IMR-90 (cell line): ENCODE data around the gene LRRC4C. TPM values are rescaled to one million over a fixed set of nuclear protein-coding genes. Genes with fewer than 3 reads are reported as not detected.

ENCODE experiments used
- ATAC-seq: fragments of 200-7000 bp; cut with Tn5 transposase; 2 replicates; pipeline ENCODE4 v1.9.1; 2020; ENCODE audit warnings: low read depth, mild to moderate bottlenecking, moderate library complexity
- BruUV-seq: library from RNA; stranded (reverse); fragments of 400-500 nt; replicated peaks from 2 replicates; lab custom pipeline; 2021; lab: Mats Ljungman, UMichigan
- CTCF ChIA-PET: fragments of 300-600 bp; formaldehyde crosslinking; extraction: SDS; loops from one replicate; lab custom pipeline; 2021; ENCODE audit warnings: antibody characterized with exemption; lab: Yijun Ruan, JAX
- POLR2A ChIA-PET: fragments of 300-600 bp; sonication (Branson Sonifier 250); formaldehyde crosslinking; loops from one replicate; lab custom pipeline; 2022; ENCODE audit warnings: antibody characterized with exemption; ENCODE audit not compliant: unreplicated experiment; lab: Charles Lee
- DNase-seq: peaks from one replicate; pipeline ENCODE4 v3.0.0; 2013
- H2AFZ ChIP-seq: replicated peaks from 2 replicates; pipeline ENCODE3; 2013; ENCODE audit warnings: low read length, mild to moderate bottlenecking; ENCODE audit not compliant: poor library complexity
- H2AK5ac ChIP-seq: 2 replicates; pipeline ENCODE4 v1.6.1; 2013; ENCODE audit warnings: low read depth, low read length, inconsistent platforms
- H2AK9ac ChIP-seq: replicated peaks from 2 replicates; pipeline ENCODE3; 2013; ENCODE audit warnings: mild to moderate bottlenecking, low read depth, low read length, moderate library complexity; ENCODE audit not compliant: poor library complexity
- H2BK120ac ChIP-seq: 2 replicates; pipeline ENCODE4 v1.6.1; 2013; ENCODE audit warnings: low read depth, low read length, inconsistent platforms
- H2BK15ac ChIP-seq: 3 replicates; pipeline ENCODE4 v1.6.1; 2013; ENCODE audit warnings: low read depth, low read length, inconsistent platforms
- H2BK20ac ChIP-seq: 2 replicates; pipeline ENCODE4 v1.6.1; 2013; ENCODE audit warnings: low read depth, mild to moderate bottlenecking, inconsistent platforms, low read length, moderate library complexity
- H2BK5ac ChIP-seq: 2 replicates; pipeline ENCODE4 v1.6.1; 2013; ENCODE audit warnings: mild to moderate bottlenecking, low read depth, low read length, inconsistent platforms; ENCODE audit not compliant: poor library complexity, severe bottlenecking
- H3K14ac ChIP-seq: replicated peaks from 2 replicates; pipeline ENCODE4 v1.6.1; 2013; ENCODE audit warnings: low read depth, low read length, inconsistent platforms
- H3K18ac ChIP-seq: 2 replicates; pipeline ENCODE4 v1.6.1; 2013; ENCODE audit warnings: low read depth, low read length, control low read depth
- H3K23ac ChIP-seq: 2 replicates; pipeline ENCODE4 v1.6.1; 2013; ENCODE audit warnings: low read depth, low read length, inconsistent platforms
- H3K27ac ChIP-seq: 2 replicates; pipeline ENCODE4 v1.5.1; 2013; ENCODE audit warnings: mild to moderate bottlenecking, control low read depth, low read length; ENCODE audit not compliant: insufficient read depth
- H3K27me3 ChIP-seq: 2 replicates; pipeline ENCODE4 v1.6.1; 2013; ENCODE audit warnings: low read length; ENCODE audit not compliant: control insufficient read depth, insufficient read depth
- H3K36me3 ChIP-seq: 2 replicates; pipeline ENCODE4 v1.6.1; 2013; ENCODE audit warnings: low read length, mixed read lengths; ENCODE audit not compliant: control insufficient read depth, insufficient read depth
- H3K4ac ChIP-seq: 2 replicates; pipeline ENCODE4 v1.6.1; 2013; ENCODE audit warnings: low read depth, low read length, inconsistent platforms
- H3K4me1 ChIP-seq: 2 replicates; pipeline ENCODE4 v1.6.1; 2013; ENCODE audit warnings: low read length, mixed read lengths; ENCODE audit not compliant: control insufficient read depth, insufficient read depth
- H3K4me2 ChIP-seq: 2 replicates; pipeline ENCODE4 v1.6.1; 2013; ENCODE audit warnings: low read depth, mild to moderate bottlenecking, control low read depth, low read length, moderate library complexity
- H3K4me3 ChIP-seq: 2 replicates; pipeline ENCODE4 v1.5.1; 2013; ENCODE audit warnings: low read depth, mild to moderate bottlenecking, control low read depth, low read length, moderate library complexity; ENCODE audit not compliant: insufficient read depth
- H3K56ac ChIP-seq: 2 replicates; pipeline ENCODE4 v1.6.1; 2013; ENCODE audit warnings: low read length, inconsistent platforms; ENCODE audit not compliant: insufficient read depth; ENCODE audit errors: extremely low read depth
- H3K79me1 ChIP-seq, 2 experiments: 2 replicates each; pipeline ENCODE4 v1.6.1; 2013; ENCODE audit warnings: low read length in 2 of 2, inconsistent platforms in 1 of 2, low read depth in 1 of 2
- H3K9ac ChIP-seq: 2 replicates; pipeline ENCODE4 v1.6.1; 2013; ENCODE audit warnings: low read depth, low read length, control low read depth
- H3K9me1 ChIP-seq: 2 replicates; pipeline ENCODE4 v1.6.1; 2013; ENCODE audit warnings: low read length, inconsistent platforms; ENCODE audit not compliant: insufficient read depth
- H3K9me3 ChIP-seq: 2 replicates; pipeline ENCODE4 v1.6.1; 2013; ENCODE audit warnings: low read length; ENCODE audit not compliant: control insufficient read depth, insufficient read depth
- H4K20me1 ChIP-seq: 2 replicates; pipeline ENCODE4 v1.6.1; 2013; ENCODE audit warnings: low read length, inconsistent platforms; ENCODE audit not compliant: insufficient read depth
- H4K5ac ChIP-seq: 2 replicates; pipeline ENCODE4 v1.6.1; 2013; ENCODE audit warnings: mild to moderate bottlenecking, low read depth, low read length, control low read depth
- H4K8ac ChIP-seq, 2 experiments: 2 replicates each; pipeline ENCODE4 v1.6.1; 2013; ENCODE audit warnings: low read depth in 2 of 2, low read length in 2 of 2, control low read depth in 1 of 2, inconsistent platforms in 1 of 2
- H4K91ac ChIP-seq: 2 replicates; pipeline ENCODE4 v1.6.1; 2013; ENCODE audit warnings: low read depth, low read length, inconsistent platforms; ENCODE audit not compliant: insufficient read depth
- BHLHE40 ChIP-seq: fragments of 150-350 bp; IDR thresholded peaks from 2 replicates; pipeline ENCODE4 v1.6.1; 2016; ENCODE audit warnings: mild to moderate bottlenecking, low read depth, low read length
- CEBPB ChIP-seq: IDR thresholded peaks from 2 replicates; pipeline ENCODE4 v1.6.1; 2012; ENCODE audit warnings: low read depth, low read length, improper control_type of control experiment
- CHD1 ChIP-seq: IDR thresholded peaks from 2 replicates; pipeline ENCODE4 v1.6.1; 2012; ENCODE audit warnings: low read depth, low read length, improper control_type of control experiment
- CTCF ChIP-seq: conservative IDR thresholded peaks from 2 replicates; pipeline ENCODE4 v1.5.1; 2012; ENCODE audit warnings: mild to moderate bottlenecking, low read depth, low read length, improper control_type of control experiment
- ELK1 ChIP-seq: fragments of 150-350 bp; IDR thresholded peaks from 2 replicates; pipeline ENCODE4 v1.6.1; 2016; ENCODE audit warnings: low read depth, mild to moderate bottlenecking, low read length, moderate library complexity, borderline replicate concordance
- FOS ChIP-seq: fragments of 150-350 bp; IDR thresholded peaks from 2 replicates; pipeline ENCODE4 v1.6.1; 2016; ENCODE audit warnings: low read depth, low read length
- MAFK ChIP-seq: IDR thresholded peaks from 2 replicates; pipeline ENCODE4 v1.6.1; 2012; ENCODE audit warnings: low read depth, low read length, improper control_type of control experiment
- MAZ ChIP-seq: IDR thresholded peaks from 2 replicates; pipeline ENCODE4 v1.6.1; 2012; ENCODE audit warnings: low read depth, mild to moderate bottlenecking, low read length, improper control_type of control experiment, moderate library complexity, borderline replicate concordance
- MXI1 ChIP-seq: IDR thresholded peaks from 2 replicates; pipeline ENCODE4 v1.6.1; 2012; ENCODE audit warnings: low read depth, mild to moderate bottlenecking, low read length, moderate library complexity, borderline replicate concordance
- NFE2L2 ChIP-seq: fragments of 150-350 bp; IDR thresholded peaks from 2 replicates; pipeline ENCODE4 v1.6.1; 2016; ENCODE audit warnings: low read depth, mild to moderate bottlenecking, low read length
- POLR2A ChIP-seq: IDR thresholded peaks from 2 replicates; pipeline ENCODE4 v1.6.1; 2012; ENCODE audit warnings: mild to moderate bottlenecking, low read depth, low read length
- RCOR1 ChIP-seq: IDR thresholded peaks from 2 replicates; pipeline ENCODE4 v1.6.1; 2012; ENCODE audit warnings: mild to moderate bottlenecking, low read length, improper control_type of control experiment; ENCODE audit not compliant: insufficient replicate concordance
- SMC3 ChIP-seq: fragments of 150-350 bp; IDR thresholded peaks from 2 replicates; pipeline ENCODE4 v1.6.1; 2016; ENCODE audit warnings: low read depth, mild to moderate bottlenecking, antibody characterized with exemption, low read length, moderate library complexity
- WGBS, 2 experiments: methylation state at CpG; one replicate each; pipeline versions ENCODE4 v1.1.5 to v1.1.7; 2013; ENCODE audit warnings: missing lambda C conversion rate in 2 of 2; ENCODE audit not compliant: insufficient read length in 1 of 2; ENCODE audit errors: extremely low coverage in 2 of 2; 5-methylcytosine and 5-hydroxymethylcytosine counted together
- dilution Hi-C: fragments of 300-500 bp; cut with HindIII; formaldehyde crosslinking; loops from one replicate; pipeline ENCODE4 v1.14.3; 2018; ENCODE audit warnings: low sequenced_read_pairs; ENCODE audit not compliant: unreplicated experiment
- in situ Hi-C: fragments of 300-500 bp; cut with MboI; formaldehyde crosslinking; loops from 3 replicates; pipeline ENCODE4 v1.14.3; 2019; ENCODE audit warnings: low sequenced_read_pairs, inconsistent platforms, mixed read lengths
- intact Hi-C: fragments of 100-400 bp; cut with micrococcal nuclease; formaldehyde crosslinking; loops from 2 replicates; pipeline ENCODE4 v1.10.0; 2022
- polyA plus RNA-seq, 3 experiments: library from polyadenylated mRNA; depleted of rRNA; stranded (reverse); fragments of >200 nt; gene quantifications; 2 replicates each; pipeline ENCODE4 v1.2.3, GENCODE V29; 2012; ENCODE audit warnings: low replicate concordance in 1 of 3
- total RNA-seq: library from RNA; depleted of rRNA; stranded (reverse); fragments of >200 nt; gene quantifications from 2 replicates; pipeline ENCODE4 v1.2.3, GENCODE V29; 2012

The LRRC4C gene
- total and polyA plus RNA-seq, 2 of the 4 experiments (the other 2 are of a cell fraction): under 0.01 to 0.03 TPM

GRCh38 chr11:40647295-40647694 is 812.2 kb downstream of the LRRC4C start:
- ChIA-PET CTCF (no interaction called here), POLR2A (no interaction called here)
- Histone ChIP-seq H3K9ac (no peak overlapping the region), H3K4me1 (no peaks in the 10 kb centered on the region), H4K8ac (no peak overlapping the region), H2BK20ac (no peak overlapping the region), H3K18ac (no peak overlapping the region), H3K9me1 (no peaks in the 10 kb centered on the region), H3K36me3 (no peaks in the 10 kb centered on the region), H2AFZ (no peak overlapping the region), H4K91ac (no peak overlapping the region), H3K14ac (no peak overlapping the region), H3K9me3 (peaks cover 5% of the 10 kb centered on the region), H3K4me2 (no peak overlapping the region), H3K27ac (no peak overlapping the region), H2AK5ac (no peak overlapping the region), H3K23ac (no peak overlapping the region), H3K79me1 (no peaks in the 10 kb centered on the region), H4K20me1 (no peaks in the 10 kb centered on the region), H3K56ac (no peak overlapping the region), H3K4ac (no peak overlapping the region), H3K27me3 (no peaks in the 10 kb centered on the region), H2AK9ac (no peak overlapping the region), H2BK15ac (no peak overlapping the region), H2BK120ac (no peak overlapping the region), H4K5ac (no peak overlapping the region), H2BK5ac (no peak overlapping the region), H3K4me3 (no peak overlapping the region)
- WGBS, 2 experiments: 67% methylated on average over 2 of the region's 2 CpGs; no CpG with 5 or more reads in 1 of the 2 experiments
- no peak for DNase-seq
- intact Hi-C loops (no loop called here), dilution Hi-C loops (no loop called here), in situ Hi-C loops (no loop called here)
- ATAC-seq: no peak
- BruUV-seq: no TSS peak
- TF ChIP-seq MAFK (no peak), ELK1 (no peak), SMC3 (no peak), CTCF (no peak), RCOR1 (no peak), MAZ (no peak), CEBPB (no peak), NFE2L2 (no peak), FOS (no peak), POLR2A (no peak), MXI1 (no peak), CHD1 (no peak), BHLHE40 (no peak)
